HG02623 (cell line): ENCODE data around the gene ZC3H7A.

Source experiments
- ATAC-seq: cut with Tn5 transposase; IDR thresholded peaks from one replicate; pipeline ENCODE4 v1.9.1; 2021; ENCODE audit warnings: moderate library complexity; ENCODE audit not compliant: unreplicated experiment

Gene ZC3H7A

GRCh38 chr16:11708421-11708820, 88.6 kb downstream of the ZC3H7A start:
- no peak for ATAC-seq

GRCh38 chr16:11707679-11708197, 89.3 kb downstream of the ZC3H7A start:
- no peak for ATAC-seq

GRCh38 chr16:11706180-11706742, 90.8 kb downstream of the ZC3H7A start:
- no peak for ATAC-seq

GRCh38 chr16:11705311-11706025, 91.6 kb downstream of the ZC3H7A start:
- no peak for ATAC-seq
